ENCODE data around the gene FBLN5.

GRCh38 chr14:91968280-91968679 lies 20.8 kb upstream of the FBLN5 start:
- TF ChIP-seq CTCF (conservative IDR thresholded peaks at IDR 0.05 in 1 of 2, IDR thresholded peaks at IDR 0.05 in 1 of 2; ENCODE audit: low read depth in 1 of 2, low read length in 2 of 2) (no peak), EZH2 (IDR thresholded peaks at IDR 0.05; ENCODE audit: low read length, missing control alignments) (no peak)

Measured in fibroblast of lung (primary cell).